ELR (cell line): ENCODE data around the gene PSMB8.

Experiments
- DNase-seq: peaks from one replicate; pipeline ENCODE4 v3.0.0-alpha.2; 2015; ENCODE audit warnings: low read depth

Gene PSMB8

DNA sequence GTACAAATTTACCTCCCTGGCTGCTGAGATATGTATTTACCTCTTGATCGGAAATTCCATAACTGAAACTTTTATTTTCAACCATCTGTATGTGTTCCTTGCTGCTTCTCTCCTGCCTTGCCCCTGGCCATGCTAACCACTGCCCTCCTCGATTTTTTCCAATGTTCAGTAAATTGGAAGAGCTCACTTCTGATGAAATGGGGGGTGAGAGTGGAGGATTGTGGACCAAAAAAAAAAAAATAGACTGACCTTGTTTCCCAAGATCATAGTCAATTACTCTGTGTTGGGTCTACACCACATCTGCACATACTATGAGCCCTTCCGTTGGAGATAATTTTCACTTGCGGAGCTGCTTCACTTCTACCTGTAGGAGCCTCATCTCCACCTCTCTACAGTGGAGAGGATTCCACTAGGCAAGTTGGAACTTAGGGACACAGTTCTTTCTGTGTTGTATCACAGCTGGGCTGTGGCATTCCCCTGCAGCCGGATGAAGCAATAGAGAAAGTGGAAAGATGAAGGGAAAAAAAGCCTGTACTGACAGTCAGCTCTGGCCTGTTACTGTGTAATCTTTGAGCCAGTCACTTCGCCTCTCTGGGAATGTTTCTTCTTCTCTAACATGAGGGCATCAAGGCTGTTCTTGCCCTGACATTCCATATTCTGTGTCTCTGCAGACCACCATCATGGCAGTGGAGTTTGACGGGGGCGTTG, 11.8 kb upstream of the PSMB8 start:
- DNase-seq: no peak

DNA sequence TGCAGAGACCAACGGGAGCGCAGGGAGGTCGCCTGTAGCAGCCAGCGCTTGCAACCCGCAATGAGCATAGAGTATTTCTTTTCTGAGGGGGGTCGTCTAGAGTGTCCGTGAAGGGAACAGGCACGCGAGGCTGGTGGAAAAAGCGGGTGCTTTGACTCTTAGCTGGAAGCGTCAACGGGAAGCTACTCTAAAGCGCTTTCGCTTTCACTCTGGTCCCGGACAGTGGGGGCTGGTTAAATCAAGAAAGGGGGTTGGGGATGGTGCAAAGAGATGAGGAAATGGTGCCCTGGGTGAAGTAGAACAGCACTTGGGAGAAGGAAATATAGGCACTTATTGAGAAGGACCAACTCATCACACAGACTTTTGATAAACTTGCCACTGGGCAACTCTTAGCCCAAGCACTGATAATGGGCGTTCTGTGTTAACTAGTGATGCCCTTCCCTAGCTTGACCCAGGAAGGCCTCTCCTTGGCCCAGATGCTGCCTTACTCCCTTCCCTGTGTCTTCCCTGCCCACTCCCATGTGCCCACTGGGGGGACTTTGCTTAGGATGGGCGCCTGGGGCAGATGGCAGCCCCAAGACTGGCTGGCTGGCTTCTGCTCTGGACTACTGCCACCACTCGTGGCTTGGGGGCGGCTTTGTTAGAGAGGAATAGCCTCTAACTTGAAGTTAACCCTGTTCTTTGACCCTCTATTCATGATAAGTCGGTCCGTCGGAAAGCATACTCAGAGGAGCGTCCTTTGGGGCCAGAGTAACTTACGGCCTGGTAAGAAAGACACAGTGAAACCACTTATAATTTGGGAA, 10.7 kb upstream of the PSMB8 start:
- peak; percentile 64 for DNase-seq

DNA sequence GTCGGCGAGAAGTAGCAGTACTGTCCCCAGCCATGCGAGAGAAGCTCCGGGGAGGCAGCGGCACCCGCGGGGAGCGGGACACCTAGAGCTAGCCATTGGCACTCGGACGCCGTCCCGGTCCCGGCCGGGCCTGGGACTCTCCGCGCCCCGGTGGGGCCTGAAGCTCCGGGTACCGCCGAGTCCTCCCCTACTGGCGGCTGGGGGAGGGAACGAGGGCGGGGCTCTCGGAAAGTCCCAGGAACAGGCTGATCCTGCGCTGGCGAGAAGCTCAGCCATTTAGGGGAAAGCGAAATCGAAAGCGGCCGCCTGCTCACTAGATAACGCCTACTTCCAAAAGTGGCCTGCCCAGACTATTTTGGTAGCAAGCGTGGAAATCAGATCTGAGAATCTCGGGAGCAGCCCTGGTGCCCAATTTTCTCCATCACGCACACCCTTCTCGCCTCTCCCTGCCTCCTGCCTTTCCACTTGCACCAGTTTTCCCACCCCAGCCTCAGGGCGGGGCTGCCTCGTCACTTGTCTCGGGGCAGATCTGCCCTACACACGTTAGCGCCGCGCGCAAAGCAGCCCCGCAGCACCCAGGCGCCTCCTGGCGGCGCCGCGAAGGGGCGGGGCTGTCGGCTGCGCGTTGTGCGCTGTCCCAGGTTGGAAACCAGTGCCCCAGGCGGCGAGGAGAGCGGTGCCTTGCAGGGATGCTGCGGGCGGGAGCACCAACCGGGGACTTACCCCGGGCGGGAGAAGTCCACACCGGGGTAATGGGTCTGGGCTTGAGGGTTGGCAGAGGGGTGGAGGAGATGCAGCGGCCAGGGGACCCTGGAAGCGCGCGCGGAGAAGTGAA, 9.9 kb upstream of the PSMB8 start, which contains the start of the genes PSMB9 and TAP1:
TSS of gene PSMB9 (plus strand) at position 652 of the 835 bp plus-strand sequence. CDS start at position 690, 38 bp downstream.
TSS of gene TAP1 (minus strand) at position 164 of the 835 bp plus-strand sequence. CDS start at position 96, 68 bp downstream.
- DNase-seq: peak; percentile 95

DNA sequence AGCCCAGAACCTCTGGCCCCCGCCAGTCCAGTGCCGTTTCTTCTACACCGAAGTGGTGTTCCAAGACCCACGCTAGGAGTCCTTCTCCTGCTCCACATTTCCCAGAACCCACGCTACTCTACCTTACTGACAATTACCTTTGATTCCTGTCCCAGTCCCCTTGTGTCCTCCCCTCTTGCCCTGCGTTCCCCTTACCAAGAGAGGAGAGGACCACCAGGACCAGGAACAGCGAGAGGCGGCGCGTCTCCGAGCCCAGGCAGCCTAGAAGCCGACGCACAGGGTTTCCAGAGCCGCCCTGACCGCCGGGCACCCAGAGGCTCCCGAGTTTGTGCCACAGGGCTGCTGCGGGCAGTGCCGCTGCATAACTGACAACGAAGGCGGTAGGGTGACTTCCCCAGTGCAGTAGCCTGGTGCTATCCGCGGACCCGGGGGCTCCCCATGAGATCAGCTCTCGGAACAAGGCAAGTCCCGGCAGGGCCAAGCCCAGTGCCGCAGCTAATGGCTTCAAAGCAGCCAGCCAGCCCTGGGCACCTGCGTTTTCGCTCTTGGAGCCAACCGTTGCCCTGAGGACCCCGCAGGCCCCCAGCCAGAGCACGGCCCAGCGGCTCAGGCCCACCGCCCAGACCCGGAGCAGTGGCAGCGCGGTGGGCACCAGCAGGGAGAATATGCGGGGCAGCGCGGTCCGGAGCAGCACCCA, 9.1 kb upstream of the PSMB8 start:
- DNase-seq: peak; percentile 62

DNA sequence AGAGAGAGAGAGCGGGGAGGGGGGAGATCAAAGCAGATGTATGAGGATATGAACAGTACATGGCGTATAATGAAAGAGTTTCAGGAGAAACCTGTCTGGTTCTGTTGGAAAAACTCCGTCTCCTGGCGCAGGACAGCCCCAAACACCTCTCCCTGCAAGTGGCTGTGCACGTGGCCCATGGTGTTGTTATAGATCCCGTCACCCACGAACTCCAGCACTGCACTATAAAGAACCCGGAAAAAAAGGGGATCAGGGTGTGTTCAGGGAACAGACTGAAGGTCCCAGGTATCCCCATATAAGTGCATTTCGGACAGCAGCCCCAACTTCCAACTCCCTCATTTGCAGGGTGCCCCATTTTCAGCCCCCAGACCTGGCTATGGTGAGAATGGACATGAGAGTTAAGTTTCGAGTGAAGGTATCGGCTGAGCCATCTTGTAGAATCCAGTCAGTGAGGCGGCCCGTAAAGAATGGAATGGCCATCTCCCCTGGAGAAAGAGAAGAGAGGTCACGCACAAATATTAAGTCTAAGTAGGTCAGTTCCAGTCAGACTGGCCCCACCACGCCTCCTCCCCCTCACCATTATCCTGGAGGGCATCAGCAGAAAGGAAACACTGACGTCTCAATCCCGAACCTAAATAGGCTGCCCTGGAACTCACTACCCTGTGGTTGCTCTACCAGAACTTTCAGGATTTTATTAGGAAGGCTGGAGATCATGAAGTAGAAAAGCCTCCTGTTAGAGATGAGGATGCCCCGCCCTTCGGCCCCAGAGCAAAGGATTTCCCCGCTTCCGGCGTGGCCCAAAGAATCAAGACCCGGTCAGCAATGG, 8.4 kb upstream of the PSMB8 start:
- peak; percentile 57 for DNase-seq

DNA sequence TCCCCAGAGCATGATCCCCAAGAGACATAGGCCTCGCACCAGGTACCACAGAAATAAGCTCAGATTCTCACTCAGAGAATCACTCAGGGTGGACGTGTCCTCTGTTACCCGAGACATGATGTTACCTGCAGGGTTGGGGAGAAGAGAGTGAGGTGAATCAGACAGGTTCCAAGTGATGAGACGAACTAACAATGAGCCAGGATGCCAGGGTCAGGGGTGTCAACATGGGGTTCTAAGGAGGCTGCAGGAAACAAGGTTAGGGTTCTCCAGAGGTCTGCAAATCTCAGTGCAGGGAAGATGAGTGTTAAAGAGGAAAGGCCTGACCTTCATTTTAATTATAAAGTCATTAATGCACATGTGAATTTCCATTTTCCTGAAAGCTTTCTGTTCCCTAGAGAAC, 7.2 kb upstream of the PSMB8 start:
- no peak for DNase-seq

DNA sequence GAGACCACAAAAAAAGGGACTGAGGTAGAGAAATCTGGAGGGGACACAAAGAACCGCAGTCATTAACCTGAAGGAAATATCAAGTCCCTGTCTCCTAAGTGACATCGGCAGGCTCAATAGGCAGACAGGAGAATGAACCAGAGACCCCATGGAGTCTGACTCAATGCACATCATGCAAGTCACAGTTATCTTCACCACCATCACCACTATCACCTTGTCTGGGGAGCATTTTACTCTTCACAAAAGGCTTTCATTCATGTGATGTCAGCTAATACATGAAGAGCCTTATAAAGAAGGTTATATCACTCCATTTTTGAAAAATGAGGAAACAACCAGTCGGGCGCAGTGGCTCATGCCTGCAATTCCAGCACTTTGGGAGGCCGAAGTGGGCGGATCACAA, 5.3 kb upstream of the PSMB8 start:
- no peak for DNase-seq

DNA sequence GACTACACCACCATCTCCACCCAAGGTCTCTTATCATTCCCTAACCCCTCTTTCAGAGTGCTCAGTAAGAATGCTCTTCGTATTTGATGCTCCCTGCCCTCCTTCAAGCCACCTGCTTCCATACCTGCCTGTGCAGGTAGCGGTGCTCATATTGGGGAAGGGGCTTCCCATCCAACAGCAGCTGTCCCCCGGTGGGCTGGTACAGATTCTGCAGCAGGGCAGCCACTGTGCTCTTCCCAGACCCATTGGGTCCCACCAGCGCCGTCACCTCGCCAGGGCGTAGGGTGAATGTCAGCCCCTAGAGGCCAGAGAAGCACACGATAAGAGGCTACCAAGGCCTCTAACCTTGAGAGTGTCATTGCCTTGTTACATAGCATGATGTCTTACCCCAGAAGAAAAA, 3.9 kb upstream of the PSMB8 start:
- DNase-seq: no peak

DNA sequence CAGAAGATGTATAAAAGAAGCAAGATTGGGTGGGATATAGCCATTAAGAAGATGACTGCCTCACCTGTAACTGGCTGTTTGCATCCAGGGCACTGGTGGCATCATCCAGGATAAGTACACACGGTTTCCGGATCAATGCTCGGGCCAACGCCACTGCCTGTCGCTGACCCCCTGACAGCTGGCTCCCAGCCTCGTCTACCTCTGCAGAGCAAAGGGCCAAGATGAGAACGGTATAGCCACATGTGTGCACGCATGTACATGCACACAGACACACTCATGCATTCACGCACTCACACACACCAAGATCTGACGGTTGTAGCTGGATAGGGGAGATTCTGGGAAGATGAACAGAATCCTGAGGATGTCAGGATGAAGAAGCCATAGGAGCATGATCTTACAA, 3.2 kb upstream of the PSMB8 start:
- no peak for DNase-seq

DNA sequence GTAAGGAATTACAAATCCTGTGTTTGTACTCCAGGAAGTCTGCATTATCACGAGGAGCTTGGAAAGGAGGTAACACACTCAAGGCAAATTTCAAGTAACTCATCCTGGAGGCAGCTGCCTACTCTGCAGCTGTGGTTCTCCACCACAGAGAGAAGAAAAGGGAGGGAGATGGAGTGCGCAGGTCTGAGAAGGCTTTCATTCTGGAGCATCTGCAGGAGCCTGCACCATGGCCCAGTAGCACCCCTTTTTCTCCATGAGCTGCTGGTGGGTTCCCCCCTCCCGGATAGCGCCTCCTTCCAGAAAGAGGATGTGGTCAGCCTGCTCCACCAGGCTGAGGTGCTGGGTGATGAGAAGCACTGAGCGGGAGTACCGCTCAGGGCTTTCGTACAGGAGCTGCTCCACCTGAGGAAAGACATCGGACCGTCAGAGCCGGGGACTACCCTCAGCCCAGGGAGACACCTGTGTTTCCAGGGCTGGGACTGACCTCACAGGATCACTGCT, 1.6 kb upstream of the PSMB8 start:
- no peak for DNase-seq

DNA sequence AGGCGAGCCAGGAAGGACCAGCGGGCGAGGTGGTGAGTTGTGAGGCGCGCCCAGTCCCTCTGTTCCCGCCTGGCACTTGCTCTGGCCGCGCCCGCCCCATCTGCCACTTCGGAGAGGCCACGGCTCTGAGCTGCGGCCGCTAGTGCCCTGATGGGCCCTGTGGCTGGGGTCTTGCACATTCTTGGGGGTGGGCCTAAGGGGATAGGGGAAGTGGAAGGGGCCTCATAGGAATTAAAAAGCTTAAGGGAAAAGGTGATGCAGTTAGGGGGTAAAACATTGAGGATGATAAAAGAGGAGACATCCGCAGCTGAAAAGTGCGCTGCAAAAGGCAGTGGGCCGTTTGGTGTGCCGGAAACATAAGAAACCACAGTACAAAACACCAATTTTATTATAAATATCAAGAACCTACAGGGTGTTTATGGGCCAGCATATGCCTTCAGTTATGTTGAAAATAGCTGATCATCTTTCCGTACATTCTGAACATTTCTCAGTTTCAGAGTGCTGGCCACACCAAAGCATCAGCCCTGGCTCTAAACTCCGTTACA, 1.1 kb upstream of the PSMB8 start:
- no peak for DNase-seq

DNA sequence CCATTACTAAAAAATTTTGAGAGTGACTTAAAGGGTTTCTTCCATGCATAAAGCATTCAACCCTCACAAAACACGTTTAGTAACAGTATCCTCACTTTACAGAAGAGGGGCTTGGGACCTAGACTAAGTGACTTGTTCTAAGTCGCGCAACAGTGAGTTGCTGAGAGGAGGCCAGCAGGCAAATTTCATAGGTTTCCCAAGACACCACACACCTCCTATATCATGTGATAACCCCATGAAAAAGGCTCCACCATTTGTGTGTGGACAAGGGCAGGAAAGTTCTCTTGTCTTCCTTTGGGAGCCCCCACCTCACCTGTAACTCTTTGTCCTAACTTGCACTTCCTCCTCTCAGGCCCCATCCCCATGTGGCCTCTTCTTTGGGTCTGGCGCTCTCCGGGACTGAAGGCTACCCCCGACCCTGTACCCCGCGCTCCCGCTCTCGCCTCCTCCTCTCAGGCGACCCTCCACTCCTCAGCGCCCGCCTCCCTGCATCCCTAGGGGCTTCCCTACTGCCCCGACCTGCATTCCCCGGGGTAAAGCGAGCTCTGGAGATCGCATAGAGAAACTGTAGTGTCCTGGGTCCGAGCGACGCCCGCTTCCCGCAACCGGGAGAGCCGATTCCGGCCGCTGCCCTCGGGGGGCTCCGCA, 392 bp downstream of the PSMB8 start:
- peak; percentile 20 for DNase-seq

DNA sequence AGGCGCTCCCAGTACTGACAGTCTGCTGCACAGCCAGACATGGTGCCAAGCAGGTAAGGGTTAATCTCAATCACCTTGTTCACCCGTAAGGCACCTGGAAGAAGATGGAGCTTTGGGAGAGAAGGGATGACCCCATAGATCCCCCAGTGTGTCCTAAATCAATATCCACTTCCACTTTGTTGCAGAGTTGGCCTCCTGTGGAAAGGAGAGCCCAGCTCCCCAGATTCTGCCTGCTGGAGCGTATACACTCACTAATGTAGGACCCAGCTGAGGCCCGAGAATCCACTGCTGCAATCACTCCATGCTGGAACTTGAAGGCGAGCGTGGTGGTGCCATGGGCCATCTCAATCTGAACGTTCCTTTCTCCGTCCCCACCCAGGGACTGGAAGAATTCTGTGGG, 1.2 kb downstream of the PSMB8 start:
- DNase-seq: no peak

DNA sequence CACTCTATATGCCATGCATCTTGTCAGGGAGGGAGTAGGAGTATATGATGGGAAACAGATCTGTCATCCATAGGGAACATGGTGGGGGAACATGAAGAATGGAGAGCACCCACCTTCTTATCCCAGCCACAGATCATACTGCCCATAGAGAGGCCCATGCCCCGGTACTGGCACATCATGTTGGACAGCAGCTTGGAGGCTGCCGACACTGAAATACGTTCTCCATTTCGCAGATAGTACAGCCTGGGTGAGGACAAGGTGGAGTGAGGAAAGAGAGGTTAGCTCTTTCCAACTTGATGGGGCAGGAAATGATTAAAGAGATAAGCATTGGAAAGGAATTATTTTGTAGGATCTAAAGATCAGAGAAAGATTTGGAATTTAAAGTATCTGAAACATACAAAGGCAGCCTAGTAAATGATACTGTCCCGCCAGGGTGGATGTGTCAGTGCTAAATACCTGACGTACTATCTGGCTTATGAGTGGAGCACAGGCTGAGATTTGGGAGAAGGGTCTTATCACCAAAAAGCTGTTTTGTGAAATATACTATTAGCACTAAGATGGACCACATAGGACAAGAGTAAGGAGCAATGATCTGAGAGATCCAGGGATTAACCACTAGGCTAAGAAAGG, 1.7 kb downstream of the PSMB8 start:
- DNase-seq: no peak

DNA sequence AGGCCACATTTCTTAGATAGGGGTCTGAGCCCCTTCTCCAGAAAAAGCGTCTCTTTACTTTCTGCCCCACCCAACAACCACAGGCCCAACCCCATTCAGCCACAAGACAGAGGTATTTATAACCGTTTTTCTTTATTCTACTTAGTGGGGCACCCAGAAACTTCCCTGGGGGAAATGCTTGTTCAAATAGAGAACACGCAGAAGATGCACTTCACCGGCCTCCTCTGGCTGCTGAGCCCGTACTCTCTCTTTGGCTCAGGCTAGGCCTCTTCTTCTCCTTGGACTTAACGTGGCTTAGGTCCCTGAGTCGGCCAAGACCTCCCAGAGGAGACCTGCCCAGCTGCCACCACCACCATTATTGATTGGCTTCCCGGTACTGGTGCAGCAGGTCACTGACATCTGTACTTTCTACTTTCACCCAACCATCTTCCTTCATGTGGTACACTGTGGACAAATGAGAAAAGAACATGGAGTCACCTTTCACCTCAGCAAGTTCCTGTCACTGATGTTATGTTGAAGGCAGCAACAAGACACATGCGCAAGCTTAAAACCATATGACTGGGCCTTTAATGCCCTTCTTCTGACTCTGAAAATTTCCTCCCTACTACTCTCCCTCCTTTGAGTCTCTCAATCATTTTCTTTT, 3.1 kb downstream of the PSMB8 start:
- DNase-seq: no peak

DNA sequence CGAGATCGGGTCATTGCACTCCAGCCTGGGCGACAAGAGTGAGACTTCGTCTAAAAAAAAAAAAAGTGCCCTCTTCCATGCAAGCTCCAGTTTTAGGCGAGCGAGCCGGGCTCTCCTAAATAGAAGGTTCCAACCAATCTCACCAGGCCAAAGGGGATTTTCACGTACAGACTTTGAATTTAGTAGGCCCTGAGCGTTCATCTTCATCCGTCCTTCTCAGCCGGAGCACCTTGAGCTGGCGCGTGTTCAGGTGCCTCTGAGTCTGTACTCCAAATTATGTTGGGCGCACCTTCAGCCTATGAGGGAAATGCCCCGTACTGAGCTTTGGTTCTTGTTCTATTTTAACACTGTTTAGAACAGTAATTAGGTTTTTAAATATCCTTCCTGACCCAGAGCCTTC, 4.5 kb downstream of the PSMB8 start:
- no peak for DNase-seq

DNA sequence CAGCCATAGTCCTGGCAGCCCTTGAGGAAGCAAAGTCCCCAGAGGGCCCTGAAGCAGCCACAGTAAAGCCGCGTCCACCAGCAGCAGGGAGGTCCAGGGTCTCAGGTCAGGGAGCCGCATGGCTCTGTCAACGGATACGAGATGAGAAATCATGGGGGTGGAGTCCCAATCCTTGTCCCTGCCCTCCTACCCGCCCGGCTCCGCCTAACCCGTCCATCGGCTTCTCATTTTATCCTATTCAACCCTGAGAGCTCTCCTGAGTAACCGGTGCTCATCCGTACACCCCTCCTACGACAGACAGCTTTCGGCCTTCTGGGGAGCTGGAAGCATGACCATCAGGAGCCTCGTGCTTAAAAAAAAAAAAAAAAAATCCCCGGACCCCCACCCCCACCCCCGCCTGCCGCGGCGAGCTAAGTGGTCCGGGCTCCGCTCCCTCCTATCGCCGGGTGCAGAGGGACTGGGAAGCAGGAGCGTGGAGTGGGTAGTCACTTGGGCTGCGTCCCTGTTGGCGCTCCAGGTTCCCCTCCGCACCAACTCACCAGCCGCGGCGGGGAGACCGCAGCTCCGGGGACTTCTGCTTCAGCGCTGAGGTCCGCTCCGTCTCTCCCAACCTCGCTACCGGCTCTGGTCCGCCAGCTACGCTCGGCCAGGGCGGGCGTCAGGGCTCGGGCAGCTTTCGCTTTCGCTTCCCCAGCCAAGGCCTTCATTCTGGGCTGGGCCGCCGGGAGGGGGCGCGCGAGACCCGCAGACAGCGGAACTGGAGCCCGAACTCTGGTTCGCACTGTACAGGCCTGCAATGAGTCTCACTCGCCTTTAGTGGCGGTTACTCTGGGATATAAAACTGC, 5.5 kb downstream of the PSMB8 start, which contains the start of gene TAP2:
TSS of gene TAP2 (minus strand) at position 626 of the 845 bp plus-strand sequence. CDS start at position 120, 506 bp downstream.
- DNase-seq: peak; percentile 93

DNA sequence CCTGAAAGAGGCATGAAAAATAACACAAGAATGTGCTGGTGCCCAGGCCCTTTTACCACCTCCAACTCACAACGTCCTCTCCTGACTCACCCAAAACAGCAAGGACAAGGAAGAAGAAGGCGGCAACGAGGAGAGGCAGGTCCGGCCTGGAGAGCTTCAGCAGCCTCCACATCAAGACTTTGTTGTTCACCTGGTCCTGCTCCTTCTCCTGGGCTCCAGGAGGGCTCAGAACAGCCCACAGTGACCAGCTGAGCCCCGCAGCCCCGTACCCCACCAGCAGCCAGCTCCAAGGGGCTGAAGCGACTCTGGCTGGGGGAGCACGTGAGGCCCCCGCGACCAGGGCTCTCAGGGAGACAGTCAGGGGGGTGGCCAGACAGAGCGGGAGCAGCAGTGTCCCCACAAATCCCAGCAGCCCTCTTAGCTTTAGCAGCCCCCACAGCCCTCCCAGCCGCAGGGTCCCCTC, 6.2 kb downstream of the PSMB8 start:
- peak; percentile 70 for DNase-seq
